Activated naive CD4-positive, alpha-beta T cell treated with anti-CD3 and anti-CD28 coated beads, Interleukin-2, amount 50 U/mL, for 16 hours (primary cell): ENCODE data around the gene BCL2.

ENCODE experiments used
- DNase-seq: peaks from one replicate; pipeline ENCODE4 v3.0.0-alpha.2; 2020

BCL2 gene

GRCh38 chr18:63177919-63178821, 141.4 kb downstream of the BCL2 start:
- DNase-seq: no peak

GRCh38 chr18:63177259-63177658, 142.3 kb downstream of the BCL2 start:
- DNase-seq: no peak

- no peak for DNase-seq
These were observed 144.3 kb downstream of the BCL2 start for GRCh38 chr18:63175264-63175663.

GRCh38 chr18:63173983-63174382, 145.6 kb downstream of the BCL2 start:
- no peak for DNase-seq

GRCh38 chr18:63169853-63170252, 149.7 kb downstream of the BCL2 start:
- no peak for DNase-seq

- DNase-seq: no peak
These were observed 151.3 kb downstream of the BCL2 start for GRCh38 chr18:63168287-63168686.

- no peak for DNase-seq
These were observed 153.4 kb downstream of the BCL2 start for GRCh38 chr18:63166142-63166541.

- DNase-seq: no peak
These were observed 155.2 kb downstream of the BCL2 start for GRCh38 chr18:63164396-63164795.

- DNase-seq: peak; percentile 27
These were observed 157.1 kb downstream of the BCL2 start for GRCh38 chr18:63162271-63163014.

GRCh38 chr18:63161761-63162195, 157.8 kb downstream of the BCL2 start:
- DNase-seq: peak; percentile 81

GRCh38 chr18:63161032-63161760, 158.4 kb downstream of the BCL2 start:
- DNase-seq: peak; percentile 46

- DNase-seq: no peak
These were observed 159.2 kb downstream of the BCL2 start for GRCh38 chr18:63160172-63160995.

GRCh38 chr18:63159590-63159989, 160.0 kb downstream of the BCL2 start:
- DNase-seq: peak; percentile 35

- peak; percentile 59 for DNase-seq
These were observed 160.8 kb downstream of the BCL2 start for GRCh38 chr18:63158676-63159291.

GRCh38 chr18:63158012-63158631, 161.4 kb downstream of the BCL2 start:
- DNase-seq: no peak

- DNase-seq: peak; percentile 28
These were observed 162.1 kb downstream of the BCL2 start for GRCh38 chr18:63157293-63158011.

GRCh38 chr18:63155910-63156773, 163.4 kb downstream of the BCL2 start:
- no peak for DNase-seq

- DNase-seq: peak; percentile 86
These were observed 164.3 kb downstream of the BCL2 start for GRCh38 chr18:63155169-63155852.
